HepG2 (cell line): ENCODE measurements around the gene GABRB1. TPM values are rescaled to one million over a fixed set of nuclear protein-coding genes. Genes with fewer than 3 reads are reported as not detected.

Experiments
- ATAC-seq: fragments of 200-7000 bp; cut with Tn5 transposase; 3 replicates; pipeline ENCODE4 v1.9.1; 2020; ENCODE audit warnings: mild to moderate bottlenecking, moderate library complexity
- BruUV-seq: library from RNA; stranded (reverse); fragments of 400-500 nt; replicated peaks from 2 replicates; lab custom pipeline; 2021; lab: Mats Ljungman, UMichigan
- CTCF ChIA-PET: fragments of 300-600 bp; formaldehyde crosslinking; extraction: SDS; loops from one replicate; lab custom pipeline; 2021; ENCODE audit warnings: low total read pairs, inconsistent platforms, low intra/inter-chr PET ratio; lab: Yijun Ruan, JAX
- POLR2A ChIA-PET: fragments of 350-600 bp; sonication (Branson Sonifier 250); formaldehyde crosslinking; loops from one replicate; lab custom pipeline; 2020; ENCODE audit warnings: antibody characterized with exemption, inconsistent platforms; lab: Yijun Ruan, JAX
- DNase-seq: peaks from one replicate; pipeline ENCODE4 v3.0.0-alpha.2; 2015; ENCODE audit warnings: low spot score
- FAIRE-seq: peaks from 3 replicates; lab custom pipeline; 2011; peaks lifted over from hg19 to GRCh38; lab: Jason Lieb, UNC
- H2AFZ ChIP-seq: one replicate; pipeline ENCODE4 v1.6.1; 2011; ENCODE audit warnings: low read length, inconsistent platforms
- H3K27ac ChIP-seq: fragments of 300-600 bp; 3 replicates; pipeline ENCODE4 v1.8.0; 2011; ENCODE audit warnings: mixed run types, mild to moderate bottlenecking, mixed read lengths, low read length, inconsistent platforms; ENCODE audit not compliant: insufficient read depth; ENCODE audit errors: extremely low read length
- H3K27me3 ChIP-seq, 2 experiments: fragments of 200-600 bp in 1 of 2; 2 replicates in 1 of 2; 3 replicates in 1 of 2; pipeline versions ENCODE4 v1.6.0 to v1.8.0; 2011; ENCODE audit warnings: low read length in 2 of 2, mild to moderate bottlenecking in 2 of 2, moderate library complexity in 2 of 2, inconsistent platforms in 1 of 2; ENCODE audit not compliant: insufficient read depth in 2 of 2, control insufficient read depth in 1 of 2
- H3K36me3 ChIP-seq, 2 experiments: fragments of 200-600 bp in 1 of 2; replicated peaks in 1 of 2; 2 replicates in 1 of 2; 3 replicates in 1 of 2; pipeline versions ENCODE4 v1.5.1 to v1.8.0; 2011; ENCODE audit warnings: low read length in 2 of 2, inconsistent platforms in 1 of 2; ENCODE audit not compliant: insufficient read depth in 2 of 2, control insufficient read depth in 1 of 2
- H3K4me1 ChIP-seq: 2 replicates; pipeline ENCODE4 v1.5.1; 2012; ENCODE audit warnings: low read length, inconsistent platforms; ENCODE audit not compliant: insufficient read depth
- H3K4me2 ChIP-seq: 2 replicates; pipeline ENCODE4 v1.6.0; 2011; ENCODE audit warnings: low read depth, low read length, inconsistent platforms
- H3K4me3 ChIP-seq, 3 experiments: fragments of 200-600 bp in 1 of 3; sonication (generic), shearing (Covaris generic) in 1 of 3; replicated peaks in 1 of 3; 2 replicates each; pipeline ENCODE4 v1.5.1; 2011 to 2016; ENCODE audit warnings: low read length in 3 of 3, inconsistent platforms in 2 of 3, low read depth in 2 of 3, mild to moderate bottlenecking in 2 of 3, control low read depth in 1 of 3, mixed read lengths in 1 of 3; ENCODE audit not compliant: insufficient read depth in 1 of 3
- H3K79me2 ChIP-seq: one replicate; pipeline ENCODE4 v1.6.1; 2011; ENCODE audit warnings: low read length, inconsistent platforms; ENCODE audit not compliant: insufficient read depth
- H3K9ac ChIP-seq: 2 replicates; pipeline ENCODE4 v1.6.0; 2011; ENCODE audit warnings: mild to moderate bottlenecking, low read depth, low read length, inconsistent platforms; ENCODE audit not compliant: insufficient read depth
- H3K9me3 ChIP-seq: 2 replicates; pipeline ENCODE4 v1.5.1; 2012; ENCODE audit warnings: mild to moderate bottlenecking, low read length
- H4K20me1 ChIP-seq: 2 replicates; pipeline ENCODE4 v1.6.0; 2011; ENCODE audit warnings: inconsistent platforms, mild to moderate bottlenecking, low read length, moderate library complexity; ENCODE audit not compliant: insufficient read depth
- NR2F1 ChIP-seq, 2 experiments: fragments of 450-650 bp in 1 of 2; formaldehyde crosslinking in 1 of 2; IDR thresholded peaks; 2 replicates each; pipeline versions ENCODE4 v1.5.0 to v1.6.1; 2016 to 2020; ENCODE audit warnings: mild to moderate bottlenecking in 1 of 2, missing compliant biosample characterization in 1 of 2, missing genetic modification reagents in 1 of 2, moderate library complexity in 1 of 2
- ZNF12 ChIP-seq: sonication (generic); formaldehyde crosslinking; IDR thresholded peaks from 2 replicates; pipeline ENCODE4 v1.5.0; 2020; ENCODE audit warnings: missing genetic modification reagents
- ZNF207 ChIP-seq: fragments of 450-650 bp; IDR thresholded peaks from 2 replicates; pipeline ENCODE4 v1.6.1; 2016; ENCODE audit warnings: antibody characterized with exemption, borderline replicate concordance
- ZNF619 ChIP-seq: sonication (generic); formaldehyde crosslinking; IDR thresholded peaks from 2 replicates; pipeline ENCODE4 v1.4.0; 2020; ENCODE audit warnings: mild to moderate bottlenecking, missing genetic modification reagents
- ZNF883 ChIP-seq: sonication (generic); formaldehyde crosslinking; IDR thresholded peaks from 2 replicates; pipeline ENCODE4 v1.5.1; 2020; ENCODE audit warnings: mild to moderate bottlenecking, missing genetic modification reagents; ENCODE audit errors: not compliant biosample characterization
- WGBS: methylation state at CpG from one replicate; pipeline ENCODE4 v1.1.6; 2017; ENCODE audit warnings: low lambda C conversion rate; 5-methylcytosine and 5-hydroxymethylcytosine counted together
- in situ Hi-C: cut with HindIII; loops from 2 replicates; pipeline ENCODE4 v1.10.0; 2017; ENCODE audit warnings: low pct_unique_long_range_greater_than_20kb; ENCODE audit not compliant: extremely low pct_ligation_motif_present
- intact Hi-C: fragments of 100-400 bp; cut with micrococcal nuclease; formaldehyde crosslinking; loops from one replicate; pipeline ENCODE4 v1.10.0; 2022; ENCODE audit not compliant: unreplicated experiment
- polyA plus RNA-seq, 8 experiments: library from polyadenylated mRNA; depleted of rRNA in 3 of 8; stranded (reverse) in 7 of 8; unstranded in 1 of 8; fragments of >200 nt; fragmentation: Illumina TruSeq in 4 of 8; extraction: Trizol in 4 of 8; gene quantifications; 2 replicates each; pipeline versions ENCODE4 v1.2.1 to v1.2.3, GENCODE V29; 2011 to 2016; ENCODE audit warnings: low read depth in 4 of 8, missing spikeins in 1 of 8, mixed read lengths in 1 of 8; ENCODE audit not compliant: insufficient read depth in 1 of 8
- total RNA-seq, 5 experiments: library from RNA; depleted of rRNA; stranded (reverse); fragments of >200 nt; fragmentation: Illumina TruSeq; extraction: Trizol; gene quantifications; 2 replicates each; pipeline ENCODE4 v1.2.3, GENCODE V29; 2016; ENCODE audit warnings: low read depth in 1 of 5
- TF ChIP-seq, protein P1 (sequence below): sonication (generic); formaldehyde crosslinking; IDR thresholded peaks from 2 replicates; pipeline ENCODE4 v1.4.0; 2020; ENCODE audit warnings: missing genetic modification reagents
- TF ChIP-seq, protein P2 (sequence below): IDR thresholded peaks from 2 replicates; pipeline ENCODE4 v1.6.1; 2016; ENCODE audit warnings: missing biosample characterization, missing genetic modification reagents, low read depth

Gene GABRB1
- total and polyA plus RNA-seq, 2 of the 13 experiments (the other 11 are each of a cell fraction or from before 2014, with no cell fraction given), result not detected

DNA sequence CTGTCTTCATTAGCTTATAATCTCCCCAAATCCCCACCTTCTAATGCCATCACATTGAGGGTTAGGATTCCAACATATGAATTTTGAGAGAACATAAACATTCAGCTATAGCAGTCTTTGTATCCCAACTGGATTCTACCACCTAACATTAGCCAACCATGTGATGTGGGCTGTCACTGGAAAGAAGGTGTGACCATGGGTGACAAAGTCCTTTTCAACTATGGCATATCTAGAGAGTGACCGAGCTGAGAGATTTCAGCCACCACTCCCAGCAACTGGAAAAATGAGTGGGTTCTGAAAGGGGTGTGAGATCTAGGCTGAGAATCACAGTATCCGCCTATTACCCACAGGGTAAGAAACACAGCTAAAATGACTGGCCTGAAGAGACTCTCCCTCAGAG is 22.1 kb downstream of the GABRB1 start (continued):
- TF ChIP-seq, protein P1, sequence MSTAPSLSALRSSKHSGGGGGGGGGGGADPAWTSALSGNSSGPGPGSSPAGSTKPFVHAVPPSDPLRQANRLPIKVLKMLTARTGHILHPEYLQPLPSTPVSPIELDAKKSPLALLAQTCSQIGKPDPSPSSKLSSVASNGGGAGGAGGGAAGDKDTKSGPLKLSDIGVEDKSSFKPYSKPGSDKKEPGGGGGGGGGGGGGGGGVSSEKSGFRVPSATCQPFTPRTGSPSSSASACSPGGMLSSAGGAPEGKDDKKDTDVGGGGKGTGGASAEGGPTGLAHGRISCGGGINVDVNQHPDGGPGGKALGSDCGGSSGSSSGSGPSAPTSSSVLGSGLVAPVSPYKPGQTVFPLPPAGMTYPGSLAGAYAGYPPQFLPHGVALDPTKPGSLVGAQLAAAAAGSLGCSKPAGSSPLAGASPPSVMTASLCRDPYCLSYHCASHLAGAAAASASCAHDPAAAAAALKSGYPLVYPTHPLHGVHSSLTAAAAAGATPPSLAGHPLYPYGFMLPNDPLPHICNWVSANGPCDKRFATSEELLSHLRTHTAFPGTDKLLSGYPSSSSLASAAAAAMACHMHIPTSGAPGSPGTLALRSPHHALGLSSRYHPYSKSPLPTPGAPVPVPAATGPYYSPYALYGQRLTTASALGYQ (CRISPR knock-in tag), result no peak

DNA sequence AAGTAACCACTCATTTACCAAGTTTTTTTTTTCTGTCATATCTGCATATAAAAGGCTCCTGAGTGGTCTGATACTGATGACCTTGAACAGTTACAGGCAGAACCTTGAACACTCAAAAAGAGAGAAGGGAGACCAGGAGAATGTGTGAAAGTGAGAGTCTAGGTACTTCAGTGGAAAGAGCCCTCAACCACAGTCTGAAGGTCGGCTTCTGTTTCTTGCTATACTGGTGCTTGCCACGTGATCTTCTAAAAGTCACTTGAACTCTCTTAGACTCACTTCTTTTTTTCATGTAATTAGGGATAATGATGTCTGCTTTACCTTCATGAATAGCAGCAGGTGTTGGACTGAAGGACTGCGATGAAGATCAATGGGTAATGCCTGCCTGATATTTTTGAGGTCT is 22.8 kb downstream of the GABRB1 start:
- POLR2A ChIA-PET, result no interaction called here

More for the DNA sequence above, 22.8 kb downstream of the GABRB1 start:
- Histone ChIP-seq H3K9ac (no peak overlapping the region), H3K36me3 (no peaks in the 10 kb centered on the region), H3K27ac (no peak overlapping the region), H3K4me3 (no peak overlapping the region), H4K20me1 (no peaks in the 10 kb centered on the region), H3K4me2 (no peak overlapping the region), H3K9me3 (no peaks in the 10 kb centered on the region), H2AFZ (no peak overlapping the region), H3K4me1 (no peaks in the 10 kb centered on the region), H3K79me2 (no peaks in the 10 kb centered on the region), H3K27me3 (no peaks in the 10 kb centered on the region; a peak in 1 of 5 replicates)
- TF ChIP-seq ZNF12 (no peak), ZNF883 (no peak), ZNF207 (no peak), NR2F1 (CRISPR knock-in tag; IDR thresholded peaks at IDR 0.05) (no peak), ZNF619 (CRISPR knock-in tag) (no peak)
- TF ChIP-seq, protein P2, sequence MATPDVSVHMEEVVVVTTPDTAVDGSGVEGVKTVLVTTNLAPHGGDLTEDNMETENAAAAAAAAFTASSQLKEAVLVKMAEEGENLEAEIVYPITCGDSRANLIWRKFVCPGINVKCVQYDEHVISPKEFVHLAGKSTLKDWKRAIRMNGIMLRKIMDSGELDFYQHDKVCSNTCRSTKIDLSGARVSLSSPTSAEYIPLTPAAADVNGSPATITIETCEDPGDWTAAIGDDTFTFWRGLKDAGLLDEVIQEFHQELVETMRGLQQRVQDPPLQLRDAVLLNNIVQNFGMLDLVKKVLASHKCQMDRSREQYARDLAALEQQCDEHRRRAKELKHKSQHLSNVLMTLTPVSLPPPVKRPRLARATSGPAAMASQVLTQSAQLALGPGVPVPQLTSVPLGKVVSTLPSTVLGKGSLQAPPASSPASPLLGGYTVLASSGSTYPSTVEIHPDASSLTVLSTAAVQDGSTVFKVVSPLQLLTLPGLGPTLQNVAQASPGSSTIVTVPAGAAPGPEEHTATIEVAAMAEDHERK, result no peak
- FAIRE-seq (no peak), ATAC-seq (no peak), DNase-seq (no peak)
- intact Hi-C loops, result no loop called here
- 34% methylated on average over 3 of the region's 3 CpGs for WGBS
- in situ Hi-C loops, result no loop called here
- no TSS peak for BruUV-seq
- CTCF ChIA-PET, result no interaction called here
